HepG2 (cell line): ENCODE results near the gene TCOF1. TPM values are rescaled to one million over a fixed set of nuclear protein-coding genes. Genes with fewer than 3 reads are reported as not detected.

Source experiments
- ATAC-seq: fragments of 200-7000 bp; cut with Tn5 transposase; 3 replicates; pipeline ENCODE4 v1.9.1; 2020; ENCODE audit warnings: mild to moderate bottlenecking, moderate library complexity
- BruUV-seq: library from RNA; stranded (reverse); fragments of 400-500 nt; replicated peaks from 2 replicates; lab custom pipeline; 2021; lab: Mats Ljungman, UMichigan
- CTCF ChIA-PET: fragments of 300-600 bp; formaldehyde crosslinking; extraction: SDS; loops from one replicate; lab custom pipeline; 2021; ENCODE audit warnings: low total read pairs, inconsistent platforms, low intra/inter-chr PET ratio; lab: Yijun Ruan, JAX
- POLR2A ChIA-PET: fragments of 350-600 bp; sonication (Branson Sonifier 250); formaldehyde crosslinking; loops from one replicate; lab custom pipeline; 2020; ENCODE audit warnings: antibody characterized with exemption, inconsistent platforms; lab: Yijun Ruan, JAX
- DNase-seq: peaks from one replicate; pipeline ENCODE4 v3.0.0-alpha.2; 2015; ENCODE audit warnings: low spot score
- FAIRE-seq: peaks from 3 replicates; lab custom pipeline; 2011; peaks lifted over from hg19 to GRCh38; lab: Jason Lieb, UNC
- H2AFZ ChIP-seq: one replicate; pipeline ENCODE4 v1.6.1; 2011; ENCODE audit warnings: low read length, inconsistent platforms
- H3K27ac ChIP-seq: fragments of 300-600 bp; 3 replicates; pipeline ENCODE4 v1.8.0; 2011; ENCODE audit warnings: mixed run types, mild to moderate bottlenecking, mixed read lengths, low read length, inconsistent platforms; ENCODE audit not compliant: insufficient read depth; ENCODE audit errors: extremely low read length
- H3K27me3 ChIP-seq, 2 experiments: fragments of 200-600 bp in 1 of 2; 2 replicates in 1 of 2; 3 replicates in 1 of 2; pipeline versions ENCODE4 v1.6.0 to v1.8.0; 2011; ENCODE audit warnings: low read length in 2 of 2, mild to moderate bottlenecking in 2 of 2, moderate library complexity in 2 of 2, inconsistent platforms in 1 of 2; ENCODE audit not compliant: insufficient read depth in 2 of 2, control insufficient read depth in 1 of 2
- H3K36me3 ChIP-seq, 2 experiments: fragments of 200-600 bp in 1 of 2; replicated peaks in 1 of 2; 2 replicates in 1 of 2; 3 replicates in 1 of 2; pipeline versions ENCODE4 v1.5.1 to v1.8.0; 2011; ENCODE audit warnings: low read length in 2 of 2, inconsistent platforms in 1 of 2; ENCODE audit not compliant: insufficient read depth in 2 of 2, control insufficient read depth in 1 of 2
- H3K4me1 ChIP-seq: 2 replicates; pipeline ENCODE4 v1.5.1; 2012; ENCODE audit warnings: low read length, inconsistent platforms; ENCODE audit not compliant: insufficient read depth
- H3K4me2 ChIP-seq: 2 replicates; pipeline ENCODE4 v1.6.0; 2011; ENCODE audit warnings: low read depth, low read length, inconsistent platforms
- H3K4me3 ChIP-seq, 3 experiments: fragments of 200-600 bp in 1 of 3; sonication (generic), shearing (Covaris generic) in 1 of 3; replicated peaks in 1 of 3; 2 replicates each; pipeline ENCODE4 v1.5.1; 2011 to 2016; ENCODE audit warnings: low read length in 3 of 3, inconsistent platforms in 2 of 3, low read depth in 2 of 3, mild to moderate bottlenecking in 2 of 3, control low read depth in 1 of 3, mixed read lengths in 1 of 3; ENCODE audit not compliant: insufficient read depth in 1 of 3
- H3K79me2 ChIP-seq: one replicate; pipeline ENCODE4 v1.6.1; 2011; ENCODE audit warnings: low read length, inconsistent platforms; ENCODE audit not compliant: insufficient read depth
- H3K9ac ChIP-seq: 2 replicates; pipeline ENCODE4 v1.6.0; 2011; ENCODE audit warnings: mild to moderate bottlenecking, low read depth, low read length, inconsistent platforms; ENCODE audit not compliant: insufficient read depth
- H3K9me3 ChIP-seq: 2 replicates; pipeline ENCODE4 v1.5.1; 2012; ENCODE audit warnings: mild to moderate bottlenecking, low read length
- H4K20me1 ChIP-seq: 2 replicates; pipeline ENCODE4 v1.6.0; 2011; ENCODE audit warnings: inconsistent platforms, mild to moderate bottlenecking, low read length, moderate library complexity; ENCODE audit not compliant: insufficient read depth
- MAFF ChIP-seq: IDR thresholded peaks from 2 replicates; pipeline ENCODE4 v1.6.1; 2011; ENCODE audit warnings: low read depth, low read length, improper control_type of control experiment
- REXO4 ChIP-seq: sonication (generic); formaldehyde crosslinking; IDR thresholded peaks from 2 replicates; pipeline ENCODE4 v1.8.0; 2022; ENCODE audit warnings: missing genetic modification reagents, mild to moderate bottlenecking, borderline replicate concordance
- SATB2 ChIP-seq: sonication (generic); formaldehyde crosslinking; IDR thresholded peaks from 2 replicates; pipeline ENCODE4 v1.5.0; 2020; ENCODE audit warnings: missing genetic modification reagents
- SNAPC2 ChIP-seq: sonication (generic); formaldehyde crosslinking; IDR thresholded peaks from 2 replicates; pipeline ENCODE4 v1.8.1; 2022; ENCODE audit warnings: mild to moderate bottlenecking, missing genetic modification reagents
- ZNF101 ChIP-seq: sonication (generic); formaldehyde crosslinking; IDR thresholded peaks from 2 replicates; pipeline ENCODE4 v1.4.0; 2020; ENCODE audit warnings: mild to moderate bottlenecking, low read depth, missing genetic modification reagents, borderline replicate concordance
- ZNF121 ChIP-seq: sonication (generic); formaldehyde crosslinking; IDR thresholded peaks from 2 replicates; pipeline ENCODE4 v1.5.0; 2020; ENCODE audit warnings: mild to moderate bottlenecking, missing genetic modification reagents
- ZNF337 ChIP-seq: sonication (generic); formaldehyde crosslinking; IDR thresholded peaks from 2 replicates; pipeline ENCODE4 v1.5.1; 2020; ENCODE audit warnings: missing genetic modification reagents, low read depth, mild to moderate bottlenecking, borderline replicate concordance
- ZNF614 ChIP-seq: IDR thresholded peaks from 2 replicates; pipeline ENCODE4 v1.6.1; 2018; ENCODE audit warnings: missing biosample characterization, missing genetic modification reagents, inconsistent platforms, borderline replicate concordance
- ZNF709 ChIP-seq: sonication (generic); formaldehyde crosslinking; IDR thresholded peaks from 2 replicates; pipeline ENCODE4 v1.5.0; 2020; ENCODE audit warnings: mild to moderate bottlenecking, missing genetic modification reagents
- WGBS: methylation state at CpG from one replicate; pipeline ENCODE4 v1.1.6; 2017; ENCODE audit warnings: low lambda C conversion rate; 5-methylcytosine and 5-hydroxymethylcytosine counted together
- in situ Hi-C: cut with HindIII; loops from 2 replicates; pipeline ENCODE4 v1.10.0; 2017; ENCODE audit warnings: low pct_unique_long_range_greater_than_20kb; ENCODE audit not compliant: extremely low pct_ligation_motif_present
- intact Hi-C: fragments of 100-400 bp; cut with micrococcal nuclease; formaldehyde crosslinking; loops from one replicate; pipeline ENCODE4 v1.10.0; 2022; ENCODE audit not compliant: unreplicated experiment
- polyA plus RNA-seq, 8 experiments: library from polyadenylated mRNA; depleted of rRNA in 3 of 8; stranded (reverse) in 7 of 8; unstranded in 1 of 8; fragments of >200 nt; fragmentation: Illumina TruSeq in 4 of 8; extraction: Trizol in 4 of 8; gene quantifications; 2 replicates each; pipeline versions ENCODE4 v1.2.1 to v1.2.3, GENCODE V29; 2011 to 2016; ENCODE audit warnings: low read depth in 4 of 8, missing spikeins in 1 of 8, mixed read lengths in 1 of 8; ENCODE audit not compliant: insufficient read depth in 1 of 8
- total RNA-seq, 5 experiments: library from RNA; depleted of rRNA; stranded (reverse); fragments of >200 nt; fragmentation: Illumina TruSeq; extraction: Trizol; gene quantifications; 2 replicates each; pipeline ENCODE4 v1.2.3, GENCODE V29; 2016; ENCODE audit warnings: low read depth in 1 of 5
- TF ChIP-seq, protein P1 (sequence below): sonication (generic); formaldehyde crosslinking; IDR thresholded peaks from 2 replicates; pipeline ENCODE4 v1.5.0; 2020; ENCODE audit warnings: mild to moderate bottlenecking, missing genetic modification reagents, moderate library complexity
- TF ChIP-seq, protein P2 (sequence below): sonication (generic); formaldehyde crosslinking; IDR thresholded peaks from 2 replicates; pipeline ENCODE4 v1.8.0; 2022; ENCODE audit warnings: mild to moderate bottlenecking, missing genetic modification reagents
- TF ChIP-seq, protein P3 (sequence below): sonication (generic); formaldehyde crosslinking; IDR thresholded peaks from 2 replicates; pipeline ENCODE4 v1.5.0; 2020; ENCODE audit warnings: mild to moderate bottlenecking, missing genetic modification reagents
- TF ChIP-seq, protein P4 (sequence below): sonication (generic); formaldehyde crosslinking; IDR thresholded peaks from 2 replicates; pipeline ENCODE4 v1.5.1; 2020; ENCODE audit warnings: missing genetic modification reagents, mild to moderate bottlenecking, borderline replicate concordance

TCOF1 gene
- total and polyA plus RNA-seq, 2 of the 13 experiments (the other 11 are each of a cell fraction or from before 2014, with no cell fraction given), result 10.1 to 41.6 TPM

DNA sequence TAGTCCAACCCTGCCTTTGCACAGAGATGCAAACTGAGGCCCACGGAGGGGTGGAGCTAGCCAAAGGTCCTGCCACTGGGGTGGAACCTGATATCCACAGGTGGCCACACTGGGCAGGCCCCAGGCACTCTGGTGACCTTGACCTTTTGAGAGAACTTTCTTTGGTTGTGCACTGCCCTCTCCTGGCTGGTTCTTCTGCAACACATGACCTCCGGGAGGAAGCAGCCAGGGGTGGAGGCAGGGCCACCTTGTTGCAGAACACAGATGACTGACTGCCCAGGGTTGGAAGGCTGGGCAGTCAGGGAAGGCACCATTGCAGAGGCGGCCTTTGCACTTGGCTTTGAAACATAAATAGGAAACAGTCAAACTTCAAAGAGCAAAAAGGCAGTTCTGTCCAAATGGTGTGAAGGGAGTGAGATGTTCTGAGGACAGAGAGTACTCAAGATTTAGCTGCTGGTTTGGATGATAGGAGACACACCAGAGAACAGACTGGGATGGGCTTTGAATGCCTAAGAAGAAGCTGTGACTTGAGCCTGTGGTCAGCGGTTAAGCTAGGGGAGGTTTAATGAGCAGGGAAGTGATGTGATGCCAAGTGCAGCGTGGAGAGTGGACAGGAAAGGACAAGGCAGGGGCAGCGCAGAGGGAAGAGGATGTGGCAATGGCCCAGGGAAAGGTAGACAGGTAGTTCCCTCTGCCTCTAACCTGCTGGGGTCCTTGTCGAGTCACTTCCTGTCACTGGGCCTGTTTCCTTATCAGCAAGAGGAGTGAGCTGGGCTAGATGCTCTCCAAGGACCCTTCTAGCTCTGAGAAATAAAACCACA, 6.8 kb upstream of the TCOF1 start:
- intact Hi-C loops (loop anchor here (1.0 to 10.0 kb wide), 7 partner anchors 48 to 696 kb away; partner anchors contain the start of gene ARSI), in situ Hi-C loops (no loop called here)
- Histone ChIP-seq H3K9ac (no peak overlapping the region), H3K4me3 (peak overlapping the region in 1 of 3 experiments; percentile 11; a peak in 1 of 6 replicates), H2AFZ (no peak overlapping the region), H3K9me3 (no peaks in the 10 kb centered on the region), H3K36me3 (no peaks in the 10 kb centered on the region), H3K27ac (no peak overlapping the region), H3K4me1 (peaks cover 61% of the 10 kb centered on the region), H3K27me3 (no peaks in the 10 kb centered on the region; a peak in 1 of 5 replicates), H3K79me2 (no peaks in the 10 kb centered on the region), H4K20me1 (no peaks in the 10 kb centered on the region), H3K4me2 (peak overlapping the region; percentile 39)
- ChIA-PET CTCF (interaction anchor here (0.7 to 2.7 kb wide), 6 partner anchors 49 to 221 kb away, joined by 3 to 21 read pairs (median 5); partner anchors contain the start of gene ARSI), POLR2A (interaction anchor here (1.5 kb wide), 1 partner anchor 34 kb away, joined by 4 read pairs; no protein-coding TSS in a partner anchor)
- BruUV-seq, result no TSS peak
- 1% methylated on average over 7 of the region's 7 CpGs for WGBS
- DNase-seq (peak; percentile 91), ATAC-seq (peak; percentile 98), FAIRE-seq (peak; percentile 91)
- TF ChIP-seq MAFF, result no peak
- TF ChIP-seq, protein P1, sequence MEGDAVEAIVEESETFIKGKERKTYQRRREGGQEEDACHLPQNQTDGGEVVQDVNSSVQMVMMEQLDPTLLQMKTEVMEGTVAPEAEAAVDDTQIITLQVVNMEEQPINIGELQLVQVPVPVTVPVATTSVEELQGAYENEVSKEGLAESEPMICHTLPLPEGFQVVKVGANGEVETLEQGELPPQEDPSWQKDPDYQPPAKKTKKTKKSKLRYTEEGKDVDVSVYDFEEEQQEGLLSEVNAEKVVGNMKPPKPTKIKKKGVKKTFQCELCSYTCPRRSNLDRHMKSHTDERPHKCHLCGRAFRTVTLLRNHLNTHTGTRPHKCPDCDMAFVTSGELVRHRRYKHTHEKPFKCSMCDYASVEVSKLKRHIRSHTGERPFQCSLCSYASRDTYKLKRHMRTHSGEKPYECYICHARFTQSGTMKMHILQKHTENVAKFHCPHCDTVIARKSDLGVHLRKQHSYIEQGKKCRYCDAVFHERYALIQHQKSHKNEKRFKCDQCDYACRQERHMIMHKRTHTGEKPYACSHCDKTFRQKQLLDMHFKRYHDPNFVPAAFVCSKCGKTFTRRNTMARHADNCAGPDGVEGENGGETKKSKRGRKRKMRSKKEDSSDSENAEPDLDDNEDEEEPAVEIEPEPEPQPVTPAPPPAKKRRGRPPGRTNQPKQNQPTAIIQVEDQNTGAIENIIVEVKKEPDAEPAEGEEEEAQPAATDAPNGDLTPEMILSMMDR (CRISPR knock-in tag), result peak; percentile 98
- TF ChIP-seq ZNF614 (CRISPR knock-in tag), result peak; percentile 85; the same call in 1 of the 2 replicates
- TF ChIP-seq ZNF101 (CRISPR knock-in tag), result 0 out of 2 replicates have a peak, but pooled peaks have one; percentile 62
- TF ChIP-seq, protein P2, sequence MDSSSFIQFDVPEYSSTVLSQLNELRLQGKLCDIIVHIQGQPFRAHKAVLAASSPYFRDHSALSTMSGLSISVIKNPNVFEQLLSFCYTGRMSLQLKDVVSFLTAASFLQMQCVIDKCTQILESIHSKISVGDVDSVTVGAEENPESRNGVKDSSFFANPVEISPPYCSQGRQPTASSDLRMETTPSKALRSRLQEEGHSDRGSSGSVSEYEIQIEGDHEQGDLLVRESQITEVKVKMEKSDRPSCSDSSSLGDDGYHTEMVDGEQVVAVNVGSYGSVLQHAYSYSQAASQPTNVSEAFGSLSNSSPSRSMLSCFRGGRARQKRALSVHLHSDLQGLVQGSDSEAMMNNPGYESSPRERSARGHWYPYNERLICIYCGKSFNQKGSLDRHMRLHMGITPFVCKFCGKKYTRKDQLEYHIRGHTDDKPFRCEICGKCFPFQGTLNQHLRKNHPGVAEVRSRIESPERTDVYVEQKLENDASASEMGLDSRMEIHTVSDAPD, result peak; percentile 78
- no peak for TF ChIP-seq REXO4
- TF ChIP-seq, protein P3, sequence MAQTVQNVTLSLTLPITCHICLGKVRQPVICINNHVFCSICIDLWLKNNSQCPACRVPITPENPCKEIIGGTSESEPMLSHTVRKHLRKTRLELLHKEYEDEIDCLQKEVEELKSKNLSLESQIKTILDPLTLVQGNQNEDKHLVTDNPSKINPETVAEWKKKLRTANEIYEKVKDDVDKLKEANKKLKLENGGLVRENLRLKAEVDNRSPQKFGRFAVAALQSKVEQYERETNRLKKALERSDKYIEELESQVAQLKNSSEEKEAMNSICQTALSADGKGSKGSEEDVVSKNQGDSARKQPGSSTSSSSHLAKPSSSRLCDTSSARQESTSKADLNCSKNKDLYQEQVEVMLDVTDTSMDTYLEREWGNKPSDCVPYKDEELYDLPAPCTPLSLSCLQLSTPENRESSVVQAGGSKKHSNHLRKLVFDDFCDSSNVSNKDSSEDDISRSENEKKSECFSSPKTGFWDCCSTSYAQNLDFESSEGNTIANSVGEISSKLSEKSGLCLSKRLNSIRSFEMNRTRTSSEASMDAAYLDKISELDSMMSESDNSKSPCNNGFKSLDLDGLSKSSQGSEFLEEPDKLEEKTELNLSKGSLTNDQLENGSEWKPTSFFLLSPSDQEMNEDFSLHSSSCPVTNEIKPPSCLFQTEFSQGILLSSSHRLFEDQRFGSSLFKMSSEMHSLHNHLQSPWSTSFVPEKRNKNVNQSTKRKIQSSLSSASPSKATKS (CRISPR knock-in tag), result no peak
- TF ChIP-seq SNAPC2 (CRISPR knock-in tag), result 0 out of 2 replicates have a peak, but pooled peaks have one; percentile 36
- TF ChIP-seq SATB2 (CRISPR knock-in tag), result no peak
- no peak for TF ChIP-seq ZNF337
- 0 out of 2 replicates have a peak, but pooled peaks have one; percentile 38 for TF ChIP-seq ZNF121 (CRISPR knock-in tag)
- TF ChIP-seq, protein P4, sequence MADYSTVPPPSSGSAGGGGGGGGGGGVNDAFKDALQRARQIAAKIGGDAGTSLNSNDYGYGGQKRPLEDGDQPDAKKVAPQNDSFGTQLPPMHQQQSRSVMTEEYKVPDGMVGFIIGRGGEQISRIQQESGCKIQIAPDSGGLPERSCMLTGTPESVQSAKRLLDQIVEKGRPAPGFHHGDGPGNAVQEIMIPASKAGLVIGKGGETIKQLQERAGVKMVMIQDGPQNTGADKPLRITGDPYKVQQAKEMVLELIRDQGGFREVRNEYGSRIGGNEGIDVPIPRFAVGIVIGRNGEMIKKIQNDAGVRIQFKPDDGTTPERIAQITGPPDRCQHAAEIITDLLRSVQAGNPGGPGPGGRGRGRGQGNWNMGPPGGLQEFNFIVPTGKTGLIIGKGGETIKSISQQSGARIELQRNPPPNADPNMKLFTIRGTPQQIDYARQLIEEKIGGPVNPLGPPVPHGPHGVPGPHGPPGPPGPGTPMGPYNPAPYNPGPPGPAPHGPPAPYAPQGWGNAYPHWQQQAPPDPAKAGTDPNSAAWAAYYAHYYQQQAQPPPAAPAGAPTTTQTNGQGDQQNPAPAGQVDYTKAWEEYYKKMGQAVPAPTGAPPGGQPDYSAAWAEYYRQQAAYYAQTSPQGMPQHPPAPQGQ (CRISPR knock-in tag), result no peak
- TF ChIP-seq ZNF709 (CRISPR knock-in tag), result no peak
